PFSK-1 (cell line): ENCODE results near the gene FAM114A2. TPM values are rescaled to one million over a fixed set of nuclear protein-coding genes. Genes with fewer than 3 reads are reported as not detected.

Source experiments
- FOXP2 ChIP-seq: optimal IDR thresholded peaks from 2 replicates; pipeline ENCODE3; 2011; ENCODE audit warnings: borderline replicate concordance, control low read depth, inconsistent platforms; ENCODE audit not compliant: insufficient read depth; ENCODE audit errors: extremely low read length, extremely low read depth
- POLR2AphosphoS5 ChIP-seq: IDR thresholded peaks from 2 replicates; pipeline ENCODE4 v1.6.1; 2012; ENCODE audit warnings: low read depth, mild to moderate bottlenecking, control low read depth, low read length, moderate library complexity
- SIN3A ChIP-seq: IDR thresholded peaks from 2 replicates; pipeline ENCODE4 v1.6.1; 2012; ENCODE audit warnings: mild to moderate bottlenecking, low read length, moderate library complexity, borderline replicate concordance; ENCODE audit not compliant: insufficient read depth
- TAF1 ChIP-seq: IDR thresholded peaks from 2 replicates; pipeline ENCODE4 v1.6.1; 2012; ENCODE audit warnings: low read length, control low read depth, borderline replicate concordance; ENCODE audit not compliant: insufficient read depth
- polyA plus RNA-seq: library from polyadenylated mRNA; unstranded; fragments of >200 nt; gene quantifications from one replicate; pipeline ENCODE4 v1.2.1, GENCODE V29; 2012; ENCODE audit warnings: low read depth, missing spikeins; ENCODE audit not compliant: insufficient read length
- TF ChIP-seq, protein P1 (sequence below), 2 experiments: IDR thresholded peaks; 2 replicates each; pipeline versions ENCODE4 v1.6.1 to v1.8.0; 2011 to 2012; ENCODE audit warnings: low read depth in 2 of 2, low read length in 2 of 2, control low read depth in 1 of 2, inconsistent platforms in 1 of 2, mild to moderate bottlenecking in 1 of 2, moderate library complexity in 1 of 2; ENCODE audit not compliant: insufficient read depth in 1 of 2

The FAM114A2 gene
- polyA plus RNA-seq, result 12.1 TPM

DNA sequence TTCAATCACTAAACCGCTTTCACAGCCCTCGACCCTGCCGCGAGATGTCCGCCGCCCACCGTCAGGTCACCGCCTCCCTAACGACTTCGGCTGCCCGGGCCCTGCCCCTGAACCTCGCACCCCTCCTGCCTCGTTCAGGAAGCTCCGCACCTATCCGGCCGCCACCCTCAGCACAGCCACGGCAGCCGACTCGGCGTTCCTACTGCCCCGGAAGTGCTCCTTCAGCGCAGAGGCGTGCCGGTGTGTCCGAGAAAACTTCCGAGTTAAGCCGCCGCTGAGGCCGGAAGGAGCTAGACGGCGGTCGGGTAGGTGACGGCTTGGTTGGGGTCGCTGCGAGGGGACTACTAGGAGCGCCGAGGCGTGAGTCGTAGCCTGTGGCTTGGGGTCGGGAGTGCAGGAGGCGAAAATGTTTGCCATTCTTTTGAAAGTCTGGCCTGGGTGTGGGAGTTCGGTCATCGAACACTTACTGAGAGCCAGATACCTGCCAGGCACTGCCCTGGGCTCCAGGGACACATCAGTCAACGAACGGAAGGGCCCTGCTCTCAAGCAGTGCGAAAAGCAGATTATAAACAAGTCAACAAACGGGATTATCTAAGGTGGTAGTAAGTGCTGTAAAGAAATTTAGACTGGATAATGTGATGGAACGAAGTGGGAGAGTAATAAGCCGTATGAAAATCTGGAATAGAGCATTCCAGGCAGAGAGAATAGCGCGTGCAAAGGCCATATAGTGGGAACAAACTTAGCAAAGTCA is at the start of gene FAM114A2, which contains the start of gene MFAP3:
TSS of gene FAM114A2 (minus strand) at position 204 of the 751 bp plus-strand sequence. CDS start 3,957 bp downstream, outside the sequence.
TSS of gene MFAP3 (plus strand) at position 261 of the 751 bp plus-strand sequence. CDS start 10,756 bp downstream, outside the sequence.
- TF ChIP-seq, protein P1, sequence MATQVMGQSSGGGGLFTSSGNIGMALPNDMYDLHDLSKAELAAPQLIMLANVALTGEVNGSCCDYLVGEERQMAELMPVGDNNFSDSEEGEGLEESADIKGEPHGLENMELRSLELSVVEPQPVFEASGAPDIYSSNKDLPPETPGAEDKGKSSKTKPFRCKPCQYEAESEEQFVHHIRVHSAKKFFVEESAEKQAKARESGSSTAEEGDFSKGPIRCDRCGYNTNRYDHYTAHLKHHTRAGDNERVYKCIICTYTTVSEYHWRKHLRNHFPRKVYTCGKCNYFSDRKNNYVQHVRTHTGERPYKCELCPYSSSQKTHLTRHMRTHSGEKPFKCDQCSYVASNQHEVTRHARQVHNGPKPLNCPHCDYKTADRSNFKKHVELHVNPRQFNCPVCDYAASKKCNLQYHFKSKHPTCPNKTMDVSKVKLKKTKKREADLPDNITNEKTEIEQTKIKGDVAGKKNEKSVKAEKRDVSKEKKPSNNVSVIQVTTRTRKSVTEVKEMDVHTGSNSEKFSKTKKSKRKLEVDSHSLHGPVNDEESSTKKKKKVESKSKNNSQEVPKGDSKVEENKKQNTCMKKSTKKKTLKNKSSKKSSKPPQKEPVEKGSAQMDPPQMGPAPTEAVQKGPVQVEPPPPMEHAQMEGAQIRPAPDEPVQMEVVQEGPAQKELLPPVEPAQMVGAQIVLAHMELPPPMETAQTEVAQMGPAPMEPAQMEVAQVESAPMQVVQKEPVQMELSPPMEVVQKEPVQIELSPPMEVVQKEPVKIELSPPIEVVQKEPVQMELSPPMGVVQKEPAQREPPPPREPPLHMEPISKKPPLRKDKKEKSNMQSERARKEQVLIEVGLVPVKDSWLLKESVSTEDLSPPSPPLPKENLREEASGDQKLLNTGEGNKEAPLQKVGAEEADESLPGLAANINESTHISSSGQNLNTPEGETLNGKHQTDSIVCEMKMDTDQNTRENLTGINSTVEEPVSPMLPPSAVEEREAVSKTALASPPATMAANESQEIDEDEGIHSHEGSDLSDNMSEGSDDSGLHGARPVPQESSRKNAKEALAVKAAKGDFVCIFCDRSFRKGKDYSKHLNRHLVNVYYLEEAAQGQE (IDR thresholded peaks at IDR 0.05; ENCODE audit: insufficient read depth in 1 of 2, low read depth in 2 of 2, low read length in 2 of 2), result 0 out of 4 replicates have a peak, but pooled peaks of 1 of the 2 experiments have one; percentile 43
- peak; percentile 95 for TF ChIP-seq POLR2AphosphoS5
- peak; percentile 51; the same call in 1 of the 2 replicates for TF ChIP-seq SIN3A
- TF ChIP-seq TAF1, result peak; percentile 80
- TF ChIP-seq FOXP2, result peak; percentile 74

DNA sequence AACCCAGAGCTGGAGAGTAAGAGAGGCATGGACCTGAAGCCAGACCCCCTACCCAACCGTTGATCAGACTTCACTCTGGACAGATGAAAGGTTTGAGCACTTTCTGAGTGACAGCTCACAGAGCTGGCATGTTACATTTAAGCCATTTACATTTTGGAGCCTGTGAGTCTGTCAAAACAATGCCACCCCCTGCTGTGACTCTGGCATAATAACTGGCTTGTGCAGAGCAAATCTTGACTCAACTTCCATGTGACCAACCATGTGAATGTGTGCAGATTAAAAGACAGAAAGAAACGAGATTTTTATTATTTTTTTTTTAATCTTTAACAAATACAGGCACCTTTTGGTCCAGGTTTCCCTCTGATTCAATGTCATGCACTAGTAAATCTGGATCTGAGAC is 48.5 kb upstream of the FAM114A2 start:
- TF ChIP-seq POLR2AphosphoS5 (no peak), SIN3A (no peak), FOXP2 (no peak)
- TF ChIP-seq, protein P1 (IDR thresholded peaks at IDR 0.05; ENCODE audit: insufficient read depth in 1 of 2, low read depth in 2 of 2, low read length in 2 of 2), result no peak

DNA sequence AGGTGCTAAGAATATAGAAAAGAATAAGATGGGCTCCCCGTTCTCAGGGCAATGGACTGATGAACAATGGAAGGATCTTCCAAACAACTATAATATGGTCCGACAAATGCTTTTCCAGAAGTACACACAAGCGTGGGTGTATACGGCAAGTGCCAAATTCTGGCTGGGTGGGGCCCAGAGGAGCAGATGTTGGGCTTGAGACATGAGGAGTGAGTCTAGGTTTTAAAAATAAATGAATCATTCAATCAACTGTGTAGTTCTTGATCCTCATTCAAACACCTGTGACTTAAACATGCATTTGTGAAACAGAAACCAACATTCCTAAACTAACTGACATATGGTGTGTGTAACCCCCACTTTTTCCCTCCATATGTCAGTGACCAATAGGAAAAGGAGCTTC is 47.9 kb upstream of the FAM114A2 start:
- no peak for TF ChIP-seq TAF1
- no peak for TF ChIP-seq FOXP2
- TF ChIP-seq, protein P1 (IDR thresholded peaks at IDR 0.05; ENCODE audit: insufficient read depth in 1 of 2, low read depth in 2 of 2, low read length in 2 of 2), result no peak
- no peak for TF ChIP-seq POLR2AphosphoS5
- no peak for TF ChIP-seq SIN3A

DNA sequence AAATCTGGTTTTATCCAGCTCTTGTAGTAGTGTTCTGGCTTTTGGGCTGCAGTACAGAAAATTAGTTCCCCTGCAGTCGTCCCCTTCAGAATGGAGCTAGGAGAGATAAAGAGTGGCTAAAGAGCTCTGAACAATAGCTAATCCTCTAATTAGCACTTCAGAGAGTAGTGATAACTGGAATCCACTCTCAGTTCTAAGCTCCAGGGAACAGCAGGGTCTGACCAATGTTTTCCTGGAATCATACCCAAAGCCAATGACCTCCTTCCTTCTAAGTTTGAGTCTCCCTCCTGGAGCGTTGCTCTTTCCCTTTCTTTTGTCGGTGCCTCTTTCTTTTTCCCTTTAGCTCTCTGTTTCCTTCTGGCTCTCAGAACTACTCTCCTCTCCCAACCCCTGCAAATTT is 47.4 kb upstream of the FAM114A2 start:
- TF ChIP-seq, protein P1 (IDR thresholded peaks at IDR 0.05; ENCODE audit: insufficient read depth in 1 of 2, low read depth in 2 of 2, low read length in 2 of 2), result no peak
- TF ChIP-seq TAF1, result no peak
